Lower lobe of right lung (tissue), 2 donors: ENCODE data around the gene ADGRV1. TPM values are rescaled to one million over a fixed set of nuclear protein-coding genes. Genes with fewer than 3 reads are reported as not detected.

Source experiments
- ATAC-seq, 2 donors: fragments of 200-7000 bp; cut with Tn5 transposase; one replicate each; pipeline ENCODE4 v1.9.1; 2020 to 2022; ENCODE audit warnings: mild to moderate bottlenecking in 2 of 2, moderate library complexity in 2 of 2
- DNase-seq: peaks from one replicate; pipeline ENCODE4 v3.0.0-alpha.2; 2020
- H3K27ac ChIP-seq: fragments of 200-600 bp; one replicate; pipeline ENCODE4 v1.8.0; 2022
- H3K27me3 ChIP-seq: fragments of 200-600 bp; one replicate; pipeline ENCODE4 v1.8.0; 2022; ENCODE audit warnings: low read depth
- H3K36me3 ChIP-seq: fragments of 200-600 bp; one replicate; pipeline ENCODE4 v1.8.0; 2022; ENCODE audit warnings: mild to moderate bottlenecking
- H3K4me1 ChIP-seq: fragments of 200-600 bp; one replicate; pipeline ENCODE4 v1.8.0; 2022
- H3K4me3 ChIP-seq: fragments of 200-600 bp; one replicate; pipeline ENCODE4 v1.8.0; 2022; ENCODE audit warnings: mild to moderate bottlenecking
- H3K9me3 ChIP-seq: fragments of 200-600 bp; one replicate; pipeline ENCODE4 v1.8.0; 2022
- intact Hi-C: fragments of 100-400 bp; cut with DNase I; formaldehyde crosslinking; loops from one replicate; pipeline ENCODE4 v1.11.0; 2022
- total RNA-seq: library from RNA; stranded (reverse); fragmentation: NEBNext Ultra II Directional; extraction: Animal tissue kit (Norgen Biotek cat#: 25700); gene quantifications from one replicate; pipeline ENCODE4 v1.2.1, GENCODE V29; 2021
- TF ChIP-seq, protein P1 (sequence below): fragments of 200-600 bp; IDR thresholded peaks from one replicate; pipeline ENCODE4 v1.8.0; 2022; ENCODE audit warnings: antibody characterized with exemption, mild to moderate bottlenecking
- donor health status: DM: no; HTN: yes; CAD: no; lungs with severe emphysema.

Gene ADGRV1
- total RNA-seq, 1 donor from 2014 or later: 49.7 TPM

DNA sequence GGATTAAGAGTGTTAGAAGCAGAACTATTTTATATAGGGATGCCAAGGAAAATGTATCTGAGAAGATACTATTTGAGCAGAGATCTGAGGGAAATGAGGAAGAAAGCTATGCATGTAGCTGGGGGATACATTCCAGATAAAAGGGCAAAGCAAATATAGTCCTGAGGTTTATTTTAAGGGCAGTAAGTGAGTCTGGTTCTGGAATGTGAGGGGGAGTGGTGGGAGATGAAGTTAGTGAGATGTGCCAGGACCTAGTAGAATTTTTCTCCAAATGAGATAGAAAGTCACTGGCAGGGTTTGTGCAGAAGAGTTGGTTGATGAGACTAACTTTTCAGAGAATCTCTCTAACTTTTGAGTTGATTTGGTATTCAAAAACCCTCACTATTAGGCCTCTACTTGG is 374.7 kb downstream of the ADGRV1 start:
- Histone ChIP-seq H3K27ac (no peak overlapping the region), H3K4me1 (peaks cover 7% of the 10 kb centered on the region), H3K27me3 (no peaks in the 10 kb centered on the region), H3K9me3 (no peaks in the 10 kb centered on the region), H3K36me3 (no peaks in the 10 kb centered on the region), H3K4me3 (no peak overlapping the region)
- TF ChIP-seq, protein P1, sequence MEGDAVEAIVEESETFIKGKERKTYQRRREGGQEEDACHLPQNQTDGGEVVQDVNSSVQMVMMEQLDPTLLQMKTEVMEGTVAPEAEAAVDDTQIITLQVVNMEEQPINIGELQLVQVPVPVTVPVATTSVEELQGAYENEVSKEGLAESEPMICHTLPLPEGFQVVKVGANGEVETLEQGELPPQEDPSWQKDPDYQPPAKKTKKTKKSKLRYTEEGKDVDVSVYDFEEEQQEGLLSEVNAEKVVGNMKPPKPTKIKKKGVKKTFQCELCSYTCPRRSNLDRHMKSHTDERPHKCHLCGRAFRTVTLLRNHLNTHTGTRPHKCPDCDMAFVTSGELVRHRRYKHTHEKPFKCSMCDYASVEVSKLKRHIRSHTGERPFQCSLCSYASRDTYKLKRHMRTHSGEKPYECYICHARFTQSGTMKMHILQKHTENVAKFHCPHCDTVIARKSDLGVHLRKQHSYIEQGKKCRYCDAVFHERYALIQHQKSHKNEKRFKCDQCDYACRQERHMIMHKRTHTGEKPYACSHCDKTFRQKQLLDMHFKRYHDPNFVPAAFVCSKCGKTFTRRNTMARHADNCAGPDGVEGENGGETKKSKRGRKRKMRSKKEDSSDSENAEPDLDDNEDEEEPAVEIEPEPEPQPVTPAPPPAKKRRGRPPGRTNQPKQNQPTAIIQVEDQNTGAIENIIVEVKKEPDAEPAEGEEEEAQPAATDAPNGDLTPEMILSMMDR: no peak
- DNase-seq: no peak
- ATAC-seq: no peak
- intact Hi-C loops: loop anchor here (5.0 to 10.0 kb wide), 3 partner anchors 152 to 484 kb away; partner anchors contain the start of gene ARRDC3

DNA sequence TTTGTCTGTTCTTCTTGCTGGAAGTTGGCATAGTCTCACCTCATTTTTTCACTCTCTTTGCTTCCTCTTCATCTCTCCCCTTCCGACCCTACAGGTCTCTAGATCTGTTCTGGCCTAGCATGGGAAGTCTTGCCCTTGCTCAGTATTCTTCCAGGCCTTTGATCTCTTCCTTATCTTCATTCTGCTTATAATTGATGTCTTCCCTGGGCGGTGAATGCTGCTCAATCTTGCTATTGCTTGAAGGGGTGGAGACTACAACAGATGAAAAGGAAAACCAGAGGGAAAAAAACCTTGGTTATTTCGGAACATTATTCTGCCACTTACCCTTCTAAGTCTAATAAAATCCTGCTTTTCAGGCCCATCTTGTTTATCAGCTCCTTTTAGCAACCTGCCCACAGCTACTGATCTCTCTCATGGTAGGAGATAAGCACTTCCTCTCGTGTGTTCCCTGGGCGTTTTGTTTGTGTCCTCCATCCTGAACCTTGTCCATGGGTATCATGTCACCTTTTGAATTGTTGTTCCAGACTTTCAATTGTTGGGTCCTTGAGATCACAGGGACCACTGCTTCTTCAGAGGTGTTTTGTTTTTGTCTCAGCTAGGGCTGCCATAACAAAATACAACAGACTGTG is 375.6 kb downstream of the ADGRV1 start:
- DNase-seq (no peak), ATAC-seq (no peak)
- H3K27me3 ChIP-seq: no peaks in the 10 kb centered on the region
- TF ChIP-seq, protein P1: no peak
- no peak overlapping the region for H3K4me3 ChIP-seq
- no peak overlapping the region for H3K27ac ChIP-seq
- intact Hi-C loops: loop anchor here (5.0 to 10.0 kb wide), 3 partner anchors 151 to 483 kb away; partner anchors contain the start of gene ARRDC3
- H3K36me3 ChIP-seq: no peaks in the 10 kb centered on the region
- H3K4me1 ChIP-seq: peaks cover 7% of the 10 kb centered on the region
- H3K9me3 ChIP-seq: no peaks in the 10 kb centered on the region

DNA sequence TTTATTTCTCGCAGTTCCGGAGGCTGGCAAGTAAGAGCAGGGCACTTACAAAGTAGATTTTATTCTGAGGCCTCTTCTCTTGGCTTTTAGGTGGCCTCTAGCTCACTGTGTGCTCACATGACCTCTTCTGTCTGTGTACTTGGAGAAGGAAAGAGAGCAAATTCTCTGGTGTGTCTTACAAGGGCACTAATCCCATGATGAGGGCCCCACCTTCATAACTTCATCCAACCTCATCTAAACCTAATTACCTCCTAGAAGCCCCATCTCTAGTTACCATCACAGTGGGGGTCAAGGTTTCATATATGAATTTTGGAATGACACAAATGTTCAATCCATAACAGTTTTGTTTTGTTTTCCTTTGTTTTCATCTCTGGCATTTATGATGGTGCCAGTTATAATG is 376.1 kb downstream of the ADGRV1 start:
- Histone ChIP-seq H3K4me1 (peaks cover 7% of the 10 kb centered on the region), H3K4me3 (no peak overlapping the region), H3K27me3 (no peaks in the 10 kb centered on the region), H3K9me3 (no peaks in the 10 kb centered on the region), H3K36me3 (no peaks in the 10 kb centered on the region), H3K27ac (no peak overlapping the region)
- TF ChIP-seq, protein P1: no peak
- ATAC-seq: no peak
- no peak for DNase-seq
- intact Hi-C loops: loop anchor here (5.0 to 10.0 kb wide), 3 partner anchors 150 to 483 kb away; partner anchors contain the start of gene ARRDC3

DNA sequence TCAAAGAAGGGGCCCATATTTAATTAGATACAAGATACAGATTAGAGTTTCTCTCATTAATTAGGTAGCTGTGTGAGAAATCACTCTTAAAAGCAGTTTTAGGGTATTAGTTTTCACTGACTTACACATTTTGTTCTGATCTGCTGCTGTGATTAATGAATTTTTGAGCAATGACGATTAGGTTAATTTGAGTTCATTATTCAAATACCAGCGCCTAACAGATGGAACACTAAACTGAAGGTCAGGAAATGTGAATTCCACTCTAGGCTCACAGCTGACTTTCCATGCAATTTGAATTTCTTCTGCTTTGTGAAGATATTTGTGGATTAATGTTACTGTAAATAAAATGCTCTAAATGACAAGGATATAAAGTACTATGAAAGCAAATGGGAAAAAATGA is 380.6 kb downstream of the ADGRV1 start:
- DNase-seq (no peak), ATAC-seq (no peak)
- Histone ChIP-seq H3K27me3 (no peaks in the 10 kb centered on the region), H3K4me1 (no peaks in the 10 kb centered on the region), H3K4me3 (no peak overlapping the region), H3K36me3 (no peaks in the 10 kb centered on the region), H3K9me3 (no peaks in the 10 kb centered on the region), H3K27ac (no peak overlapping the region)
- TF ChIP-seq, protein P1: no peak
- intact Hi-C loops: loop anchor here (10.0 kb wide), 2 partner anchors 146 to 446 kb away; partner anchors contain the start of gene ARRDC3

DNA sequence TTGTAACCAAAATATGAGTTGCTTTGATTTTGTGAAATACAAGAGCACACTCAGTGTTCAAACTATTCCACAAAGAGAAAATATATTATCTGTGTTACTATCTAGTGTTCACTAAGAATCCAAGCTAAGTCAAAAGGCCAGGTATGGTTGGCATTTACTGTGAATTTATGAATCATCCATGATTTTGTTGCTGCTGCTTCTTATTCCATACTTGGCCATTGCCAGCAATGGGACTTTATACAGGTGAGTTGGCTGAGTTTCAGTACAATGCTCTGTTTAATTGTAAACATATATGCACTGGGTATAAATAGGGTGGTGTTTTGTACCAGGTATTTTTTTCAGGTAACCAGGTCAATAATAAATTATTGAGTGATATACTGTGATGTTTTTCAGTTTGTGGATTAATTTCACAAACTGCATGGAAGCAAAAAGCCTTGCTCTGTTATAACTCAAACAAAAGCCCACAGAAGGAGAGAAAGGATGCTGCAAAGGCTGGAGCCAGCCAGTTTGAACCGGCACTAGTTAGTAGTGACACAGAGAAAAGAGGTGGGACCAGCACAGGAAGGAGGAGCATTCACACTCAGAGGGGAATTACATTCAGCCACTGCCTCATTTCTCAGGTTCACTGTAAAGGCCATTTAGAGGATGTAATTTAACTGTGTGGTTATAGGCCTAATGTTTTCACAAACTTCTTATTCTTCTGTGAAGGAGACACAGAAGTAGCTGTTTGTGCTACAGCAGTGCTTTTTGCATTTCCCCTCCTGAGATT is 381.8 kb downstream of the ADGRV1 start:
- no peak overlapping the region for H3K27ac ChIP-seq
- H3K4me1 ChIP-seq: no peaks in the 10 kb centered on the region
- TF ChIP-seq, protein P1: no peak
- ATAC-seq: no peak
- no peak overlapping the region for H3K4me3 ChIP-seq
- intact Hi-C loops: no loop called here
- no peaks in the 10 kb centered on the region for H3K36me3 ChIP-seq
- no peaks in the 10 kb centered on the region for H3K9me3 ChIP-seq
- DNase-seq: no peak
- H3K27me3 ChIP-seq: no peaks in the 10 kb centered on the region
